Left ventricle myocardium superior (tissue), 1 donor: Measurements from ENCODE around the gene GRK5. TPM values are rescaled to one million over a fixed set of nuclear protein-coding genes. Genes with fewer than 3 reads are reported as not detected.

Experiments
- microRNA-seq: library from miRNA; unstranded; fragments of <30 nt; microRNA quantifications from one replicate; pipeline ENCODE4 v1.2.0, GENCODE V29; 2020; ENCODE audit warnings: borderline number of aligned reads
- total RNA-seq: library from RNA; stranded (reverse); fragmentation: NEBNext Ultra II Directional; extraction: Animal tissue kit (Norgen Biotek cat#: 25700); gene quantifications from one replicate; pipeline ENCODE4 v1.2.1, GENCODE V29; 2021
- donor health status: DM: no; HTN: yes; CAD: no; lungs with severe emphysema.

Gene GRK5
- total RNA-seq, 1 donor from 2014 or later, result 43.4 TPM

Small RNA genes within 50 kb of the gene (microRNA-seq; reads per million reads assigned to microRNA genes)
- gene MIR4681, result not detected

Other genes with a start within 250 kb of the GRK5 start
- gene NANOS1, start 177.9 kb upstream of the GRK5 start, total RNA-seq, result 8.7 TPM
- gene EIF3A, start 126.8 kb upstream of the GRK5 start, total RNA-seq, result 106 TPM
- 19.7 TPM for gene DENND10, start 103.5 kb upstream of the GRK5 start, total RNA-seq
- gene SFXN4, start 41.9 kb upstream of the GRK5 start, total RNA-seq, result 43.0 TPM
- gene PRDX3, start 28.8 kb upstream of the GRK5 start, total RNA-seq, result 288 TPM